Adipocyte (in vitro differentiated cells): ENCODE data around the gene DKC1.
A peak's percentile ranks its signal among the peaks of the same experiment; 100 is the strongest.

Experiments
- DNase-seq: peaks from one replicate; pipeline ENCODE4 v3.0.0-alpha.2; 2015; ENCODE audit warnings: low read depth
- H3K27me3 ChIP-seq: replicated peaks from 2 replicates; pipeline ENCODE4 v1.7.0; 2013; ENCODE audit warnings: mild to moderate bottlenecking, low read length, moderate library complexity; ENCODE audit not compliant: control insufficient read depth, insufficient read depth
- H3K36me3 ChIP-seq: 2 replicates; pipeline ENCODE4 v1.7.0; 2013; ENCODE audit warnings: low read length, mild to moderate bottlenecking, moderate library complexity; ENCODE audit not compliant: control insufficient read depth, insufficient read depth, severe bottlenecking
- H3K4me1 ChIP-seq: 2 replicates; pipeline ENCODE4 v1.7.0; 2013; ENCODE audit warnings: mild to moderate bottlenecking, low read length, moderate library complexity; ENCODE audit not compliant: control insufficient read depth, insufficient read depth
- H3K4me3 ChIP-seq: 2 replicates; pipeline ENCODE4 v1.7.0; 2013; ENCODE audit warnings: mild to moderate bottlenecking, low read length, moderate library complexity
- H3K9ac ChIP-seq: 2 replicates; pipeline ENCODE4 v1.7.0; 2013; ENCODE audit warnings: mild to moderate bottlenecking, low read length, moderate library complexity
- H3K9me3 ChIP-seq: 2 replicates; pipeline ENCODE4 v1.7.0; 2013; ENCODE audit warnings: mild to moderate bottlenecking, low read length, moderate library complexity; ENCODE audit not compliant: control insufficient read depth

The DKC1 gene

DNA sequence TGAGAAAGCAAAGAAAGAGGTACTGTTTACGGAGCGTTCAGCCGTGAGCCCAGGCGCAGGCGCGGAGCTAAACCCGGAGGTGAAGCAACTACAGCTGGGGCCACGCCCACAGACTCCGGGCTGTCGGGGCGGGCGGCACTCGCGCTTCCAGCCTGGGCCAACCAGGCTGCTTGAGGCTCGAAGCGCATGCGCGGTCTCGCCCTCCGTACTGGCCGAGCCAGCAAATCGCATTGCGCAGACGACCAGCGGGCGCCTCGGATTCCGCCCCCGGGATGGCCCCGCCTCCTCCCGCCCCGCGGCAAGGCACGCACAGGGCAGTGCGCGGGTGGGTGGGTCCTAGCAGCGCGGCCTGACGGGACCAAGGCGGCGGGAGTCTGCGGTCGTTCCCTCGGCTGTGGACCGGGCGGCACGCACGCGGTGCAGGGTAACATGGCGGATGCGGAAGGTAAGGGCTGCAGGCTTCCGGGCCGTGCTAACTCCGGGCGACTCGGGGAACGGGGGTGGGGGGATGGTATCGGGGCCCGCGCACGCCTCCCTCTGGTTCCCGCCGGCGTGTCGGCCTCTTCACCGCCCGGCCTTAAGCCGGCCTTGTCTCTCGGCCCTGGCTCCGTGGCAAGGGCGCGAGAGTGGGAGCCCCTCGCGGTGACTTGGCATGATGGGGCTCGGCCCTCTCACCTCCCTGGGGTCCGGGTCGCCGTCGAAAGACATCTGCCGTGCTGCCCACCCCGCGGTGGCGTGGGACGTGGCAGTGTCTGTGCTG is at the start of gene DKC1:
TSS of gene DKC1 (plus strand) at position 328 of the 760 bp plus-strand sequence. CDS start at position 430, 102 bp downstream.
- Histone ChIP-seq H3K27me3 (no peaks in the 10 kb centered on the region), H3K9me3 (no peaks in the 10 kb centered on the region), H3K4me3 (peak within 1 kb of the TSS; percentile 82), H3K9ac (peak within 1 kb of the TSS; percentile 79), H3K36me3 (peaks cover 28% of the 10 kb centered on the region), H3K4me1 (no peaks in the 10 kb centered on the region)
- peak; percentile 96 for DNase-seq

DNA sequence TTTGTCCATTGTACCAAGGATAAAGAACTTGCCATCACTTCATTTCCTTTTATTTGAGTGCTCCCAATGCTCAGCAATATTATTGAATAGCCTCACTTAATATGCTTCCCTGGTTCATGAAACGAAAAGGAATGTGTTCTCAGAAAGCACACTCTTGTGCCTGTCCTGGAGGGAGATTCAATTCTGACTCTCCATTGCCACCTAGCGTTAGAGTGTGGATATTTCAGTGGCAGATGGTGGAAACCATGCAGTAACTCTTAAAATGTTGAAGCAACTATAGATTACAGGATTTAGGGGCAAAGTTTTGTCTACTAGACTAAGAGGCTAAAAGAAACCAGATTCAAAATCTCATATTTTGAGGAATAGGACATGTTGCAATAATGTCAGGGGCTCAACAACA is 47.7 kb upstream of the DKC1 start:
- peak; percentile 77 for DNase-seq
- Histone ChIP-seq H3K4me3 (no peak overlapping the region), H3K4me1 (peaks cover 14% of the 10 kb centered on the region), H3K27me3 (peaks cover 13% of the 10 kb centered on the region), H3K9me3 (no peaks in the 10 kb centered on the region), H3K9ac (no peak overlapping the region), H3K36me3 (no peaks in the 10 kb centered on the region)

DNA sequence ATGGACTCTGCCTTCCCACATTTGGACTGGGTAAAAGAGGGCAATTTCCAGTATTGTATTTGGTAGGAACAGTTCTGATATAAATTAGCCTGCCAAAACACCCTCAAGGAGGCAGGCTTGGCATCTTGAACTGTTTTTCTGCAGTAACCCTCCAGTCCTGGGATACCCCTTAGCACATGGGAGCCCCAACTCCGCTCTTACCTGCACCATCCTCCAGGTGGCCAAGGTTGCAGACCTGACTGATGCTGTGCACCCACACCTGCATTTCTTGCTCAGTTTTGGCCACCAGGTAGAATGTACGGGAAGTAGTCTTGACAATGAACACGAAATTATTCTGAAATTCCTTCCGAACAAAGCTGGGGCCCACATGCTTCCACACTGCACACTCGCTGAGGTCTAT is 46.8 kb upstream of the DKC1 start:
- H3K9me3 ChIP-seq = peaks cover 3% of the 10 kb centered on the region
- peaks cover 14% of the 10 kb centered on the region for H3K4me1 ChIP-seq
- DNase-seq = no peak
- H3K27me3 ChIP-seq = peaks cover 13% of the 10 kb centered on the region
- H3K9ac ChIP-seq = no peak overlapping the region
- no peak overlapping the region for H3K4me3 ChIP-seq
- no peaks in the 10 kb centered on the region for H3K36me3 ChIP-seq

DNA sequence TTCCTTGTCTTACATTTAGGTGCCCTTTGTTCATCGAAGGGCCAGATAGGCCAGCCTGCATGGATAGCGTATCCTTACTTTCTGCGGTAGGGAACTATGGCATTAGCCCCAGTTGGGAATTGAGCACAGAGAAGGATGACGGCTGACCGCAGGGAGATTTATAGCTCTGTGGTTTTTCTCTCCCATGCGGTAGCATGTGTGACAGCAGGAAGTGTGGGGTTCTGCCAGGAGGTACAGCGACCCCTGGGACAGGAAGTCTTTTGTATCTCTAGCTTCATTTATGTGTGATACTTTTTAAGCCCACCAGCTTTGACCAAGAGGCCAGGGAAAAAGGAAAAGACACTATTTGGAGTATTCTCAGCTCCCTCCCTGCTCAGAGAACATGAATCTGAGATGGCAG is 44.8 kb upstream of the DKC1 start:
- DNase-seq = no peak
- Histone ChIP-seq H3K4me3 (no peak overlapping the region), H3K27me3 (peaks cover 13% of the 10 kb centered on the region), H3K9ac (no peak overlapping the region), H3K4me1 (peaks cover 11% of the 10 kb centered on the region), H3K36me3 (no peaks in the 10 kb centered on the region), H3K9me3 (peaks cover 11% of the 10 kb centered on the region)

DNA sequence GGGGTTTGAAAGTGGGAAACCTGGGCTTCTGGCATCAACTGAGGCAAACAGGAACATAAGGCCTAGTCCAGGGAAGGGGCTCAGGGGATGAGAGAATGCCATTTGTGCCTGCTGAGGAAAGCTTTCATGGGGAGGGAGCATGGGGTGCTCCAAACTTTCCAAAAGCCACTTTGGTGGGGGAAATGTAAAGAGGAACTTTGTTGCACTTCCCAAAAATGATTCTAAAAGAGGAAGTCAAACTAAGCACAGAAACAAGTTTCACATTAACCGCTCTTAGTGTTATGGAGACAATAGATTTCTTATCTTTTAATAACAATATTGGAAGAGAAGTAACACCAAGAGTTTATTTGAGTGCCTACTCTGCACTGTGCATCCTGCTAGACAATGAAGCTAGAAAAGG is 44.0 kb upstream of the DKC1 start:
- Histone ChIP-seq H3K9me3 (peaks cover 11% of the 10 kb centered on the region), H3K36me3 (no peaks in the 10 kb centered on the region), H3K4me1 (peaks cover 4% of the 10 kb centered on the region), H3K9ac (no peak overlapping the region), H3K4me3 (no peak overlapping the region), H3K27me3 (peaks cover 17% of the 10 kb centered on the region)
- no peak for DNase-seq

DNA sequence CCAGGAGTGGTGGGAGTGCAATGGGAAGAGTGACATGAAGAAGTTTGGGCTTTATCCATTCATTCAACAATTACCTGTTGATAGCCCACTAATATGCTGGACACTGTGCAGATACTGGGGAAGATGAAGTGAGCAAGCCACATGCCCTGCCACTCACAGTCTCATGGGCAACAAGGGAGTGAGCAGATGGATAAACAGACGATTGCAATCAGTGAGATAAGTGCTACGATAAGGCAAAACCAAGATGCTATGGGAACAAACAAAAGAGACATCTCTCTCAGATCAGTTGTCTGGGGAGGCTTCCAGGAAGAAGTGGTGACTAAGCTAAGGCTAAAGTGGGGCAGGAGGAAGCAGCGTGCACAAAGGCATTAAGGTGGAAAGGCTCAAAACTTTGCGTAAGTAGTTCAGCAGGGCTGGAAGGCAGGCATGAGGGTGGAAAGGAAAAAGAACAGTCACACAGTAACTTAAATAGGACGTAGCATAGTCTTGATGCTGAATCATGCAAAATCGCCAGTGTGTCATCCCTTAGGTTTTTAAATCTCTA is 43.5 kb upstream of the DKC1 start:
- Histone ChIP-seq H3K4me3 (no peak overlapping the region), H3K27me3 (peaks cover 17% of the 10 kb centered on the region), H3K36me3 (no peaks in the 10 kb centered on the region), H3K9me3 (peaks cover 11% of the 10 kb centered on the region), H3K9ac (no peak overlapping the region), H3K4me1 (peaks cover 4% of the 10 kb centered on the region)
- DNase-seq = no peak

DNA sequence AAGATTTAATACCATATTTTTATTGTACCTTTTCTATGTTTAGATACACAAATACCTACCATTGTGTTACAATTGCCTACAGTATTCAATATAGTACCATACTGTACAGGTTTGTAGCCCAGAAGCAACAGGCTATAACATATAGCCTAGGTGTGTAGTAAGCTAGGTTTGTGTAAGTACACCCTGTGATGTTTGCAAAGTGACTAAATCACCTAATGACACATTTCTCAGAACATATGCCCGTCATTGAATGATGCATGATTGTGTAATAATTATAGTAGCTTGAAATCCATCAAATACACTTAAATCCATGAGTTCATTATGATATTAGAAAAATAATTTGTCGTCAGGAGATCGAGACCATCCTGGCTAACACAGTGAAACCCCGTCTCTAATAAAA is 42.6 kb upstream of the DKC1 start:
- H3K27me3 ChIP-seq = peaks cover 17% of the 10 kb centered on the region
- H3K4me3 ChIP-seq = no peak overlapping the region
- no peak for DNase-seq
- H3K4me1 ChIP-seq = peaks cover 4% of the 10 kb centered on the region
- H3K36me3 ChIP-seq = no peaks in the 10 kb centered on the region
- peaks cover 11% of the 10 kb centered on the region for H3K9me3 ChIP-seq
- no peak overlapping the region for H3K9ac ChIP-seq

DNA sequence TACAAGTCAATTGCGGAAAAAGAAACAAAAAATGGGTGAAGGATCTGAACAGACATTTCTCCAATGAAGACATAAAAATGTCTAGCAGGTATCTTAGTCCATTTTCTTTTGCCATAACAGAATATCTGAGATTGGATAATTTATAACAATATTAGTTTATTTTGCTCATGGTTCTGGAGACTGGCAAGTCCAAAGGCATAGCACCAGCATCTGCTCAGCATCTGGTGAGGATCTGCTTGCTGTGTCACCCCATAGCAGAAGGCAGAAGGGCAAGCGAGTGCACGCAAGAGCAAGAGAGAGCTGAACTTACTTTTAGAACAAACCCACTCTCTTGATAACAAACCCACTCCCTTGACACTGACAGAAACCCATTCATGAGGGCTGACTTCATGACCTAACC is 41.5 kb upstream of the DKC1 start:
- DNase-seq = no peak
- Histone ChIP-seq H3K9me3 (peaks cover 11% of the 10 kb centered on the region), H3K9ac (no peak overlapping the region), H3K27me3 (peaks cover 10% of the 10 kb centered on the region), H3K4me3 (no peak overlapping the region), H3K36me3 (no peaks in the 10 kb centered on the region), H3K4me1 (peaks cover 4% of the 10 kb centered on the region)

DNA sequence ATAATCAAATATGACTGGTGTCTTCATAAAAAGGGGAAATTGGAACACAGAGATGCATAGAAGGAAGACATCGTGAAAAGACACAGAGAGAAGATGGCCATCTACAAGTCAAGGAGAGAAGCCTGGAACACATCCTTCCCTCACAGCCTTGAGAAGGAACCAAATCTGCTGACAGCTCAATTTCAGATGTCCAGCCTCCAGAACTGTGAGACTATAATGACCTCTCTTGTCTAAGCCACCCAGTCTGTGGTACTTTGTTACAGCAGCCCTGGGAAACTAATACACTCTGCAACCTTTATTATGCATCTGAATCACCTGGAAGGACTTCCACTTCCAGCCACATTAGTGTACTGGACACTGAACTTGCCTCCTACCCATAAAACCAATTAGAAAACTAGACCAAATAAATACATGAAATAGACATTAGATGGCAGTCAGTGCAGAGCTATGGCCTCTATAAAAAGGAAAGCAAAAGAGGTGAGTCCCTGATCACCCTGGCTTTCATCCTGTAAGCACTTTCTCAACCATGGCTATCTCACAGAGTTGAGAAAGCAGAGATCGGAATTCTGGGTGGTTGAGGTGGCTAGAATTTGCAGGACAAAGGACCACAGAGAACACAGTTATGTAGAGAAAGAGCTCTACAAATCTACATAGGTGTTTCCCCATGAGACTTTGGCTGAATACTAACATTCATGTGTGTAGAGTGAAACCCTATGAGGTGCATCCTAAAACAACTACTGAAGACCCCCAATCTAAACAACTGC is 37.5 kb upstream of the DKC1 start:
- DNase-seq = no peak
- H3K4me1 ChIP-seq = peaks cover 32% of the 10 kb centered on the region
- no peak overlapping the region for H3K9ac ChIP-seq
- H3K4me3 ChIP-seq = no peak overlapping the region
- peaks cover 4% of the 10 kb centered on the region for H3K27me3 ChIP-seq
- no peaks in the 10 kb centered on the region for H3K36me3 ChIP-seq
- peaks cover 11% of the 10 kb centered on the region for H3K9me3 ChIP-seq

DNA sequence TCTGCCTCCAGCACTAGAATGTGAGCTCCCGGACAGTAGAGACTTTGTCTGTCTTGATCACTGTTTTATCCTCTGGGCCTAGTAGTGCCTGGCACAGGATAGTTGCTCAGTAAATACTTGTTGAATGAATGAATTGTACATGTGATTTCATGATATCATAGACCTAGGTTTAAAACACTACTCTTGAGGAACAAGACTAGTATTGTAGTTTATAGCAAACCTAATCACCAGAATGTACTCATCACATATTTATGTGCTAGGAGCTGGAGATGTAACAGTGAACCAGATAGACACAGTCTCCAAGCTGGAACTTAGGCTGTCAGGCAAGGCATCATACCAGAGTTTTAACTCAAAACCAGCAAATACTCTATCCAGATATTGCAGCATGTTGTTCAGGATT is 35.2 kb upstream of the DKC1 start:
- peaks cover 4% of the 10 kb centered on the region for H3K27me3 ChIP-seq
- no peak overlapping the region for H3K9ac ChIP-seq
- DNase-seq = no peak
- H3K4me3 ChIP-seq = no peak overlapping the region
- no peaks in the 10 kb centered on the region for H3K9me3 ChIP-seq
- H3K36me3 ChIP-seq = no peaks in the 10 kb centered on the region
- peaks cover 54% of the 10 kb centered on the region for H3K4me1 ChIP-seq

DNA sequence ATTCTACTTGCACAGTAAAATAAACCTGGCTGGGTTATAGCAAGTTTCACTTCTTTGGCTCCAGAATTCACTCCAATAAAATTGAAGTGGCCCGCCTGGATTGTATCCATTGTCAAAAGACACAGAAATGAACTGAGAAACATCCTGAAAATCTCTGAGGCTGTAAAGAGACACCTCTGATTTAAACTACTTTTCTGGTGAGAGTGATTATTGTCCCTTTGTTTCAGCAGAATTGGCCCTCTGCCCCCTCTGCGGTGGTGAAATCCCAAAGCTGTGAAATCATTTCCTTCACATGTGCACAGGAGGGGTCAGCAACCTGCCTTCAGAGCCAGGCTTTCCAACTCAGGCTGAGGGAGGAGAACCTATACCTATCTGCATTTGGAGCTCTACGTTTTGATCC is 34.8 kb upstream of the DKC1 start:
- H3K9ac ChIP-seq = no peak overlapping the region
- H3K27me3 ChIP-seq = peaks cover 4% of the 10 kb centered on the region
- H3K4me1 ChIP-seq = peaks cover 58% of the 10 kb centered on the region
- H3K36me3 ChIP-seq = no peaks in the 10 kb centered on the region
- H3K9me3 ChIP-seq = no peaks in the 10 kb centered on the region
- peak; percentile 58 for DNase-seq
- no peak overlapping the region for H3K4me3 ChIP-seq
